GM18909 (cell line): ENCODE results near the gene CST9L.

Experiments used
- ATAC-seq: cut with Tn5 transposase; IDR thresholded peaks from one replicate; pipeline ENCODE4 v1.9.1; 2021; ENCODE audit warnings: mild to moderate bottlenecking; ENCODE audit not compliant: unreplicated experiment, poor library complexity

CST9L gene

GRCh38 chr20:23515250-23515939 is 52.9 kb downstream of the CST9L start:
- no peak for ATAC-seq

GRCh38 chr20:23514848-23515247 is 53.4 kb downstream of the CST9L start:
- ATAC-seq, result no peak
